HG03469 (cell line): Measurements from ENCODE around the gene CLRN2.

Source experiments
- ATAC-seq: cut with Tn5 transposase; IDR thresholded peaks from one replicate; pipeline ENCODE4 v1.9.1; 2021; ENCODE audit warnings: mild to moderate bottlenecking, moderate library complexity, moderate number of reproducible peaks; ENCODE audit not compliant: unreplicated experiment

Gene CLRN2

GRCh38 chr4:17514865-17515264, at the start of gene CLRN2:
CLRN2 (plus strand) TSS chr4:17515165; CDS start chr4:17515267, 102 bp downstream.
- no peak for ATAC-seq

- ATAC-seq = no peak
Measured at GRCh38 chr4:17468619-17469221, 46.2 kb upstream of the CLRN2 start.

- ATAC-seq = no peak
Measured at GRCh38 chr4:17469931-17470674, 44.9 kb upstream of the CLRN2 start.

GRCh38 chr4:17475481-17475880, 39.5 kb upstream of the CLRN2 start:
- no peak for ATAC-seq

GRCh38 chr4:17476853-17477252, 38.1 kb upstream of the CLRN2 start:
- ATAC-seq = no peak

- no peak for ATAC-seq
Measured at GRCh38 chr4:17477774-17478472, 37.0 kb upstream of the CLRN2 start.

GRCh38 chr4:17480210-17480927, 34.6 kb upstream of the CLRN2 start:
- no peak for ATAC-seq

GRCh38 chr4:17480955-17481354, 34.0 kb upstream of the CLRN2 start:
- ATAC-seq = no peak

GRCh38 chr4:17482716-17483115, 32.2 kb upstream of the CLRN2 start:
- ATAC-seq = no peak

- ATAC-seq = no peak
Measured at GRCh38 chr4:17489123-17489522, 25.8 kb upstream of the CLRN2 start.

- no peak for ATAC-seq
Measured at GRCh38 chr4:17489721-17490120, 25.2 kb upstream of the CLRN2 start.

- no peak for ATAC-seq
Measured at GRCh38 chr4:17490575-17491059, 24.3 kb upstream of the CLRN2 start.

- ATAC-seq = no peak
Measured at GRCh38 chr4:17491196-17491595, 23.8 kb upstream of the CLRN2 start.

- no peak for ATAC-seq
Measured at GRCh38 chr4:17492058-17492741, 22.8 kb upstream of the CLRN2 start.

- no peak for ATAC-seq
Measured at GRCh38 chr4:17492876-17493275, 22.1 kb upstream of the CLRN2 start.

GRCh38 chr4:17493619-17494018, 21.3 kb upstream of the CLRN2 start:
- no peak for ATAC-seq

GRCh38 chr4:17494258-17495190, 20.4 kb upstream of the CLRN2 start:
- no peak for ATAC-seq

- no peak for ATAC-seq
Measured at GRCh38 chr4:17497890-17498523, 17.0 kb upstream of the CLRN2 start.

- ATAC-seq = no peak
Measured at GRCh38 chr4:17500574-17500973, 14.4 kb upstream of the CLRN2 start.
